NCI-H2107 (cell line): ENCODE data around the gene RBM23.
A peak's percentile ranks its signal among the peaks of the same experiment; 100 is the strongest.
"Not testable (repeated sequence)": the region's sequence is repeated elsewhere in the genome, so short reads cannot be mapped to it uniquely, and the experiment has no call there.

Experiments used
- DNase-seq: peaks from one replicate; lab custom pipeline; 2025; lab: John Stamatoyannopoulos, UW

The RBM23 gene

GRCh38 chr14:22918804-22919600 is at the start of gene RBM23:
TSS of gene RBM23 (minus strand) at chr14:22919149.
- peak; percentile 100 for DNase-seq

- DNase-seq, result no peak
Measured at GRCh38 chr14:22966783-22967269, 47.9 kb upstream of the RBM23 start.

- not testable (repeated sequence) for DNase-seq
Measured at GRCh38 chr14:22965916-22966782, 47.2 kb upstream of the RBM23 start.

- no peak for DNase-seq
Measured at GRCh38 chr14:22962061-22962676, 43.2 kb upstream of the RBM23 start.

GRCh38 chr14:22955702-22956569 is 37.0 kb upstream of the RBM23 start:
- DNase-seq, result no peak

- DNase-seq, result no peak
Measured at GRCh38 chr14:22952418-22952817, 33.5 kb upstream of the RBM23 start.

GRCh38 chr14:22951795-22952194 is 32.8 kb upstream of the RBM23 start:
- DNase-seq, result not testable (repeated sequence)

- no peak for DNase-seq
Measured at GRCh38 chr14:22945642-22946041, 26.7 kb upstream of the RBM23 start.

- no peak for DNase-seq
Measured at GRCh38 chr14:22939684-22940083, 20.7 kb upstream of the RBM23 start.

GRCh38 chr14:22935156-22935555 is 16.2 kb upstream of the RBM23 start:
- DNase-seq, result no peak

GRCh38 chr14:22932146-22932545 is 13.2 kb upstream of the RBM23 start:
- no peak for DNase-seq

GRCh38 chr14:22929961-22930364 is 11.0 kb upstream of the RBM23 start:
- DNase-seq, result no peak

GRCh38 chr14:22929104-22929960 is 10.4 kb upstream of the RBM23 start, which contains the start of gene PRMT5:
TSS of gene PRMT5 (minus strand) at chr14:22929376. CDS start at chr14:22929361, 15 bp downstream.
- DNase-seq, result peak; percentile 99

GRCh38 chr14:22928237-22929103 is 9.5 kb upstream of the RBM23 start:
- DNase-seq, result no peak

GRCh38 chr14:22926316-22926715 is 7.4 kb upstream of the RBM23 start:
- DNase-seq, result no peak

- no peak for DNase-seq
Measured at GRCh38 chr14:22925513-22925912, 6.6 kb upstream of the RBM23 start.

- no peak for DNase-seq
Measured at GRCh38 chr14:22923746-22924145, 4.8 kb upstream of the RBM23 start.

GRCh38 chr14:22922294-22922693 is 3.3 kb upstream of the RBM23 start:
- DNase-seq, result no peak

- no peak for DNase-seq
Measured at GRCh38 chr14:22920697-22921096, 1.7 kb upstream of the RBM23 start.

GRCh38 chr14:22919601-22919921 is 612 bp upstream of the RBM23 start:
- no peak for DNase-seq
